K562 (cell line): ENCODE data around the gene FKBP7. TPM values are rescaled to one million over a fixed set of nuclear protein-coding genes. Genes with fewer than 3 reads are reported as not detected.
A peak's percentile ranks its signal among the peaks of the same experiment; 100 is the strongest.

ENCODE experiments used
- ATAC-seq: fragments of 200-7000 bp; cut with Tn5 transposase; 3 replicates; pipeline ENCODE4 v1.9.1; 2020; ENCODE audit warnings: moderate library complexity
- BruUV-seq: library from RNA; stranded (reverse); fragments of 400-500 nt; replicated peaks from 2 replicates; lab custom pipeline; 2021; lab: Mats Ljungman, UMichigan
- CTCF ChIA-PET: fragments of 300-600 bp; formaldehyde crosslinking; extraction: SDS; loops from one replicate; lab custom pipeline; 2021; ENCODE audit warnings: low intra/inter-chr PET ratio; lab: Yijun Ruan, JAX
- POLR2A ChIA-PET: fragments of 300-600, 350-650 bp; sonication (Branson Sonifier 250); formaldehyde crosslinking; extraction: SDS; loops from one replicate; lab custom pipeline; 2021; ENCODE audit warnings: antibody characterized with exemption, inconsistent platforms; lab: Yijun Ruan, JAX
- DNase-seq, 4 experiments: peaks; one replicate each; pipeline versions ENCODE4 v3.0.0 to v3.0.0-alpha.2; 2011 to 2018; ENCODE audit warnings: low spot score in 3 of 4, mixed read lengths in 3 of 4; ENCODE audit errors: extremely low read depth in 1 of 4
- FAIRE-seq: peaks from 2 replicates; lab custom pipeline; 2011; peaks lifted over from hg19 to GRCh38; lab: Jason Lieb, UNC
- H2AFZ ChIP-seq: 2 replicates; pipeline ENCODE4 v1.6.0; 2011; ENCODE audit warnings: low read depth, low read length, control low read depth, inconsistent platforms
- H3K27ac ChIP-seq: fragments of 200-600 bp; 3 replicates; pipeline ENCODE4 v1.8.0; 2011; ENCODE audit warnings: low read depth, mild to moderate bottlenecking, control low read depth, inconsistent platforms, low read length, moderate library complexity, mixed read lengths; ENCODE audit errors: extremely low read depth
- H3K27me3 ChIP-seq, 2 experiments: fragments of 300-600 bp in 1 of 2; 2 replicates in 1 of 2; 3 replicates in 1 of 2; pipeline versions ENCODE4 v1.6.0 to v1.8.0; 2011; ENCODE audit warnings: inconsistent platforms in 2 of 2, low read length in 2 of 2, mild to moderate bottlenecking in 1 of 2, mixed read lengths in 1 of 2, moderate library complexity in 1 of 2; ENCODE audit not compliant: control insufficient read depth in 2 of 2, insufficient read depth in 2 of 2
- H3K36me3 ChIP-seq: fragments of 300-600 bp; 3 replicates; pipeline ENCODE4 v1.8.0; 2011; ENCODE audit warnings: mild to moderate bottlenecking, low read length, inconsistent platforms; ENCODE audit not compliant: control insufficient read depth, insufficient read depth
- H3K4me1 ChIP-seq, 2 experiments: fragments of 200-600 bp in 1 of 2; replicated peaks in 1 of 2; 2 replicates in 1 of 2; 3 replicates in 1 of 2; pipeline versions ENCODE4 v1.5.1 to v1.8.0; 2011; ENCODE audit warnings: inconsistent platforms in 2 of 2, low read length in 2 of 2, mild to moderate bottlenecking in 1 of 2, mixed read lengths in 1 of 2, moderate library complexity in 1 of 2; ENCODE audit not compliant: control insufficient read depth in 2 of 2, insufficient read depth in 2 of 2
- H3K4me2 ChIP-seq: 2 replicates; pipeline ENCODE4 v1.6.1; 2011; ENCODE audit warnings: low read length, control low read depth, inconsistent platforms, mixed read lengths; ENCODE audit not compliant: insufficient read depth
- H3K4me3 ChIP-seq: fragments of 200-600 bp; sonication (generic), shearing (Covaris generic); 2 replicates; pipeline ENCODE4 v1.5.1; 2016; ENCODE audit warnings: control low read depth, inconsistent platforms
- H3K79me2 ChIP-seq: fragments of 200-600 bp; 3 replicates; pipeline ENCODE4 v1.8.0; 2011; ENCODE audit warnings: low read length, inconsistent platforms; ENCODE audit not compliant: control insufficient read depth, insufficient read depth
- H3K9ac ChIP-seq, 2 experiments: 2 replicates each; pipeline versions ENCODE4 v1.6.0 to v1.6.1; 2011; ENCODE audit warnings: low read depth in 2 of 2, low read length in 2 of 2, control low read depth in 1 of 2, inconsistent platforms in 1 of 2, mild to moderate bottlenecking in 1 of 2, mixed read lengths in 1 of 2; ENCODE audit not compliant: insufficient read depth in 1 of 2
- H3K9me1 ChIP-seq: one replicate; pipeline ENCODE4 v1.6.0; 2011; ENCODE audit warnings: inconsistent platforms, mild to moderate bottlenecking, low read length, moderate library complexity; ENCODE audit not compliant: control insufficient read depth, insufficient read depth
- H3K9me3 ChIP-seq: replicated peaks from 2 replicates; pipeline ENCODE4 v1.5.1; 2011; ENCODE audit warnings: low read depth, low read length, inconsistent platforms; ENCODE audit not compliant: control insufficient read depth, insufficient read depth
- H4K20me1 ChIP-seq: replicated peaks from 2 replicates; pipeline ENCODE4 v1.6.1; 2011; ENCODE audit warnings: low read length, inconsistent platforms, mixed read lengths; ENCODE audit not compliant: control insufficient read depth, insufficient read depth
- CBFB ChIP-seq: sonication (generic); formaldehyde crosslinking; IDR thresholded peaks from 2 replicates; pipeline ENCODE4 v1.4.0; 2020; ENCODE audit warnings: mild to moderate bottlenecking, missing genetic modification reagents
- CEBPG ChIP-seq, 3 experiments: fragments of 200-800 bp in 1 of 3; sonication (Bioruptor generic) in 1 of 3; sonication (generic) in 1 of 3; formaldehyde crosslinking in 1 of 3; IDR thresholded peaks in 2 of 3; conservative IDR thresholded peaks in 1 of 3; 2 replicates each; pipeline versions ENCODE4 v1.6.1 to v1.8.0; 2016 to 2022; ENCODE audit warnings: missing compliant biosample characterization in 2 of 3, missing genetic modification characterization in 2 of 3, mild to moderate bottlenecking in 1 of 3, missing genetic modification reagents in 1 of 3
- GABPB2 ChIP-seq: fragments of 250-450 bp; sonication (Bioruptor Pico); conservative IDR thresholded peaks from 2 replicates; pipeline ENCODE4 v1.5.1; 2021; ENCODE audit warnings: mild to moderate bottlenecking
- MYC ChIP-seq, 2 experiments: fragments of 250-450 bp in 1 of 2; sonication (Bioruptor Pico) in 1 of 2; IDR thresholded peaks; 2 replicates each; pipeline versions ENCODE4 v1.5.1 to v1.6.1; 2012 to 2021; ENCODE audit warnings: low read depth in 2 of 2, borderline replicate concordance in 1 of 2, improper control_type of control experiment in 1 of 2, low read length in 1 of 2, mild to moderate bottlenecking in 1 of 2, moderate library complexity in 1 of 2
- WGBS: fragments of 100-300 bp; shearing (Covaris generic); methylation state at CpG from one replicate; pipeline ENCODE4 v1.1.6; 2016; ENCODE audit warnings: low coverage, mixed read lengths; ENCODE audit not compliant: insufficient coverage; ENCODE audit errors: missing lambda C conversion rate; 5-methylcytosine and 5-hydroxymethylcytosine counted together
- in situ Hi-C: fragments of 300-500 bp; cut with MboI; formaldehyde crosslinking; loops from 4 replicates; pipeline ENCODE4 v1.15.0; 2018; ENCODE audit warnings: inconsistent platforms, mixed read lengths
- intact Hi-C: fragments of 100-400 bp; cut with micrococcal nuclease; formaldehyde crosslinking; loops from 2 replicates; pipeline ENCODE4 v1.14.2; 2022
- polyA plus RNA-seq, 8 experiments: library from polyadenylated mRNA; depleted of rRNA in 4 of 8; stranded (reverse) in 5 of 8; unstranded in 3 of 8; fragments of >200 nt; fragmentation: Nextera tagmentation in 2 of 8; fragmentation: Illumina TruSeq in 1 of 8; extraction: Ambion mirVana in 2 of 8; extraction: Trizol in 1 of 8; gene quantifications; 2 replicates each; pipeline versions ENCODE4 v1.2.1 to v1.2.3, GENCODE V29; 2011 to 2014; ENCODE audit warnings: inconsistent platforms in 1 of 8, missing spikeins in 1 of 8
- total RNA-seq, 7 experiments: library from RNA; depleted of rRNA in 6 of 7; stranded (reverse); fragments of >200 nt in 6 of 7; fragmentation: Illumina TruSeq in 2 of 7; extraction: Trizol in 2 of 7; gene quantifications; 2 replicates each; pipeline versions ENCODE4 v1.2.1 to v1.2.3, GENCODE V29; 2011 to 2021; ENCODE audit warnings: low replicate concordance in 1 of 7
- TF ChIP-seq, protein P1 (sequence below): IDR thresholded peaks from 2 replicates; pipeline ENCODE4 v1.6.1; 2014; ENCODE audit warnings: antibody characterized with exemption

FKBP7 gene
- total and polyA plus RNA-seq, 9 of the 15 experiments (the other 6 are each of a cell fraction or from before 2014, with no cell fraction given) = 6.1 to 23.2 (median 19.0) TPM

DNA sequence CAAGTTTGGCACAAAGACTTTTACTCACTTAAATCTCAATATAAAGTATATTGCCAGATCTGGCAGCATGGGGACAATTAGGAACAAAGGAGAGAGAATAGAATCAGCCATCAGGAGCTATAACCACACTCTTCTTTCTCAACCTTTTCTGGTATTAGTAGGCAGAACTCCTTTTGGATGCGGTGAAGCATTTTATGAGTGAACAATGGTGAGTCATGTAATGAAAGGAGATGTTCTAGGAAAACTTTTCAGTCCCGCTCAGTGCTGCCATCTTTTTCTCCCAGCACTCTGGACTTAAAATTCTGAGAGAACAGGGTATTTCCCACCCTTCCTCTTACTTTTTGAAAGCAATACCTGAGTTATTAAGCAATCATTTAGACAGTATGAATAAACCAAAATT lies 34.1 kb upstream of the FKBP7 start:
- Histone ChIP-seq H3K4me1 (no peaks in the 10 kb centered on the region), H4K20me1 (no peaks in the 10 kb centered on the region), H2AFZ (no peak overlapping the region), H3K9me1 (no peaks in the 10 kb centered on the region), H3K27ac (no peak overlapping the region), H3K9ac (no peak overlapping the region), H3K27me3 (no peaks in the 10 kb centered on the region), H3K4me2 (no peak overlapping the region), H3K9me3 (no peaks in the 10 kb centered on the region), H3K4me3 (no peak overlapping the region), H3K36me3 (no peaks in the 10 kb centered on the region; the same call in 2 of the 3 replicates), H3K79me2 (no peaks in the 10 kb centered on the region)
- FAIRE-seq (no peak), DNase-seq (no peak), ATAC-seq (no peak)
- POLR2A ChIA-PET = interaction anchor here (1.1 kb wide), 1 partner anchor 10 kb away, joined by 4 read pairs; no protein-coding TSS in a partner anchor
- CTCF ChIA-PET = no interaction called here
- WGBS = 83% methylated on average over 2 of the region's 2 CpGs
- in situ Hi-C loops = no loop called here
- BruUV-seq = no TSS peak
- intact Hi-C loops = no loop called here
- TF ChIP-seq GABPB2 (CRISPR knock-in tag) (no peak), CEBPG (CRISPR knock-in tag; IDR thresholded peaks at IDR 0.05) (no peak), CEBPG (tag; conservative IDR thresholded peaks at IDR 0.05 in 1 of 2, IDR thresholded peaks at IDR 0.05 in 1 of 2) (0 out of 4 replicates have a peak, but pooled peaks have one; percentile 15 to 26)

DNA sequence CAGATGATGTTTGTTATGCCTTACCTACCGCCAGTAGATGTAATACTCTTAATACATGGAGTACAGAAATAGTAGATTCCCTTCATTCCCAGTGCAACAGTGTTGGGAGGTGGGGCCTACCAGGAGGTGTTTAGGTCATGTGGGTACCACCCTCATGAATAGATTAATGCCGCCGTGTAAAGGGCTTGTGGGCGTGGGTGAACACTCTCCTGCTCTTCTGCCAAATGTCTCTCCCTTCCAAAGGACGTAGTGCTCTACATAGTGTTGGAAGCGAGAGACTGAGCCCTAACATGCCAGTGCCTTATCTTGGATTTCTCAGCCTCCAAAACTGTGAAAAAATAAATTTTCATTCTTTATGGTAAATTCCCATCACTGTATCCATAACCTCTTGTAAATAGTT lies 32.0 kb upstream of the FKBP7 start:
- ChIA-PET CTCF (no interaction called here), POLR2A (no interaction called here)
- 76% methylated on average over 6 of the region's 6 CpGs for WGBS
- Histone ChIP-seq H3K4me2 (no peak overlapping the region), H3K4me3 (no peak overlapping the region), H2AFZ (no peak overlapping the region), H4K20me1 (no peaks in the 10 kb centered on the region), H3K79me2 (no peaks in the 10 kb centered on the region), H3K27ac (no peak overlapping the region), H3K27me3 (no peaks in the 10 kb centered on the region), H3K9ac (no peak overlapping the region), H3K9me1 (no peaks in the 10 kb centered on the region), H3K36me3 (no peaks in the 10 kb centered on the region; the same call in 1 of the 3 replicates), H3K4me1 (no peaks in the 10 kb centered on the region), H3K9me3 (no peaks in the 10 kb centered on the region)
- FAIRE-seq (no peak), ATAC-seq (no peak), DNase-seq (no peak)
- intact Hi-C loops = no loop called here
- TF ChIP-seq CBFB (CRISPR knock-in tag) (no peak), MYC (IDR thresholded peaks at IDR 0.05; ENCODE audit: low read depth, low read length) (no peak), MYC (CRISPR knock-in tag; IDR thresholded peaks at IDR 0.05; ENCODE audit: borderline replicate concordance, low read depth) (no peak)
- TF ChIP-seq, protein P1, sequence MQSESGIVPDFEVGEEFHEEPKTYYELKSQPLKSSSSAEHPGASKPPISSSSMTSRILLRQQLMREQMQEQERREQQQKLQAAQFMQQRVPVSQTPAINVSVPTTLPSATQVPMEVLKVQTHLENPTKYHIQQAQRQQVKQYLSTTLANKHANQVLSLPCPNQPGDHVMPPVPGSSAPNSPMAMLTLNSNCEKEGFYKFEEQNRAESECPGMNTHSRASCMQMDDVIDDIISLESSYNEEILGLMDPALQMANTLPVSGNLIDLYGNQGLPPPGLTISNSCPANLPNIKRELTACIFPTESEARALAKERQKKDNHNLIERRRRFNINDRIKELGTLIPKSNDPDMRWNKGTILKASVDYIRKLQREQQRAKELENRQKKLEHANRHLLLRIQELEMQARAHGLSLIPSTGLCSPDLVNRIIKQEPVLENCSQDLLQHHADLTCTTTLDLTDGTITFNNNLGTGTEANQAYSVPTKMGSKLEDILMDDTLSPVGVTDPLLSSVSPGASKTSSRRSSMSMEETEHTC = no peak
- in situ Hi-C loops = no loop called here
- BruUV-seq = no TSS peak
